ENCODE data around the gene KMT2C. TPM values are rescaled to one million over a fixed set of nuclear protein-coding genes. Genes with fewer than 3 reads are reported as not detected.
"Not testable (repeated sequence)": the region's sequence is repeated elsewhere in the genome, so short reads cannot be mapped to it uniquely, and the experiment has no call there.

The KMT2C gene
- total RNA-seq, 2 experiments from 2014 or later = 95.5 to 102 TPM

- H3K9me3 Mint-ChIP-seq = peaks cover 21% of the 10 kb centered on the region
- peaks cover 72% of the 10 kb centered on the region for H3K36me3 Mint-ChIP-seq
- DNase-seq; ATAC-seq (ENCODE audit: low read depth); H3K27me3 Mint-ChIP-seq; H3K27ac Mint-ChIP-seq; H3K4me3 Mint-ChIP-seq; POLR2A ChIA-PET; H3K4me1 Mint-ChIP-seq: not testable (repeated sequence)
These were observed 84.1 kb downstream of the KMT2C start for GRCh38 chr7:152351747-152352146.

- Mint-ChIP-seq H3K4me1 (peaks cover 5% of the 10 kb centered on the region), H3K27me3 (no peaks in the 10 kb centered on the region), H3K27ac (no peak overlapping the region), H3K9me3 (peaks cover 21% of the 10 kb centered on the region), H3K36me3 (peaks cover 74% of the 10 kb centered on the region), H3K4me3 (no peak overlapping the region)
- no peak for DNase-seq
- no peak for ATAC-seq (ENCODE audit: low read depth)
- POLR2A ChIA-PET = no interaction called here
These were observed 84.6 kb downstream of the KMT2C start for GRCh38 chr7:152351168-152351567.

GRCh38 chr7:152347888-152348287 is 87.9 kb downstream of the KMT2C start:
- H3K27ac Mint-ChIP-seq = no peak overlapping the region
- peaks cover 47% of the 10 kb centered on the region for H3K36me3 Mint-ChIP-seq
- no peak for DNase-seq
- H3K27me3 Mint-ChIP-seq = no peaks in the 10 kb centered on the region
- ATAC-seq (ENCODE audit: low read depth) = no peak
- peaks cover 9% of the 10 kb centered on the region for H3K4me1 Mint-ChIP-seq
- POLR2A ChIA-PET = no interaction called here
- no peak overlapping the region for H3K4me3 Mint-ChIP-seq
- peaks cover 18% of the 10 kb centered on the region for H3K9me3 Mint-ChIP-seq

- DNase-seq (no peak), ATAC-seq (ENCODE audit: low read depth) (no peak)
- H3K4me3 Mint-ChIP-seq = no peak overlapping the region
- no peak overlapping the region for H3K27ac Mint-ChIP-seq
- POLR2A ChIA-PET = no interaction called here
- H3K36me3 Mint-ChIP-seq = peaks cover 23% of the 10 kb centered on the region
- H3K4me1 Mint-ChIP-seq = peaks cover 6% of the 10 kb centered on the region
- no peaks in the 10 kb centered on the region for H3K27me3 Mint-ChIP-seq
- H3K9me3 Mint-ChIP-seq = peaks cover 11% of the 10 kb centered on the region
These were observed 91.5 kb downstream of the KMT2C start for GRCh38 chr7:152344253-152344652.

- POLR2A ChIA-PET = no interaction called here
- peaks cover 10% of the 10 kb centered on the region for H3K36me3 Mint-ChIP-seq
- H3K9me3 Mint-ChIP-seq = peaks cover 3% of the 10 kb centered on the region
- H3K4me1 Mint-ChIP-seq = peaks cover 10% of the 10 kb centered on the region
- DNase-seq (no peak), ATAC-seq (ENCODE audit: low read depth) (no peak)
- no peak overlapping the region for H3K27ac Mint-ChIP-seq
- H3K4me3 Mint-ChIP-seq = no peak overlapping the region
- H3K27me3 Mint-ChIP-seq = no peaks in the 10 kb centered on the region
These were observed 93.0 kb downstream of the KMT2C start for GRCh38 chr7:152342796-152343195.

- POLR2A ChIA-PET = no interaction called here
- DNase-seq = no peak
- Mint-ChIP-seq H3K36me3 (peaks cover 5% of the 10 kb centered on the region), H3K9me3 (no peaks in the 10 kb centered on the region), H3K4me1 (peaks cover 14% of the 10 kb centered on the region), H3K4me3 (no peak overlapping the region), H3K27ac (no peak overlapping the region), H3K27me3 (no peaks in the 10 kb centered on the region)
- ATAC-seq (ENCODE audit: low read depth) = no peak
These were observed 93.9 kb downstream of the KMT2C start for GRCh38 chr7:152341914-152342236.

GRCh38 chr7:152341039-152341913 is 94.5 kb downstream of the KMT2C start:
- no peaks in the 10 kb centered on the region for H3K27me3 Mint-ChIP-seq
- ATAC-seq (ENCODE audit: low read depth) = no peak
- no peak for DNase-seq
- peaks cover 20% of the 10 kb centered on the region for H3K4me1 Mint-ChIP-seq
- H3K27ac Mint-ChIP-seq = no peak overlapping the region
- H3K4me3 Mint-ChIP-seq = no peak overlapping the region
- H3K9me3 Mint-ChIP-seq = no peaks in the 10 kb centered on the region
- POLR2A ChIA-PET = no interaction called here
- H3K36me3 Mint-ChIP-seq = peaks cover 2% of the 10 kb centered on the region

GRCh38 chr7:152340161-152340560 is 95.6 kb downstream of the KMT2C start:
- POLR2A ChIA-PET = no interaction called here

GRCh38 chr7:152338561-152338960 is 97.2 kb downstream of the KMT2C start:
- H3K27ac Mint-ChIP-seq = no peak overlapping the region
- H3K4me3 Mint-ChIP-seq = no peak overlapping the region
- H3K4me1 Mint-ChIP-seq = peaks cover 29% of the 10 kb centered on the region
- H3K27me3 Mint-ChIP-seq = no peaks in the 10 kb centered on the region
- H3K9me3 Mint-ChIP-seq = no peaks in the 10 kb centered on the region
- no peak for DNase-seq
- ATAC-seq (ENCODE audit: low read depth) = no peak
- H3K36me3 Mint-ChIP-seq = no peaks in the 10 kb centered on the region
- POLR2A ChIA-PET = no interaction called here

More at GRCh38 chr7:152340161-152340560, 95.6 kb downstream of the KMT2C start:
- Mint-ChIP-seq H3K36me3 (no peaks in the 10 kb centered on the region), H3K4me1 (peaks cover 28% of the 10 kb centered on the region), H3K27me3 (no peaks in the 10 kb centered on the region), H3K27ac (no peak overlapping the region), H3K4me3 (no peak overlapping the region), H3K9me3 (no peaks in the 10 kb centered on the region)
- DNase-seq (no peak), ATAC-seq (ENCODE audit: low read depth) (no peak)

GRCh38 chr7:152336754-152337368 is 98.9 kb downstream of the KMT2C start:
- Mint-ChIP-seq H3K27me3 (no peaks in the 10 kb centered on the region), H3K9me3 (no peaks in the 10 kb centered on the region), H3K4me1 (peaks cover 28% of the 10 kb centered on the region), H3K27ac (no peak overlapping the region), H3K36me3 (peaks cover 4% of the 10 kb centered on the region), H3K4me3 (peak overlapping the region; percentile 69)
- POLR2A ChIA-PET = interaction anchor here (0.6 kb wide), 1 partner anchor 107 kb away, joined by 4 read pairs; no protein-coding TSS in a partner anchor
- peak; percentile 31 for DNase-seq
- peak; percentile 73 for ATAC-seq (ENCODE audit: low read depth)

- Mint-ChIP-seq H3K4me3 (peak overlapping the region; percentile 69), H3K9me3 (no peaks in the 10 kb centered on the region), H3K4me1 (peaks cover 28% of the 10 kb centered on the region), H3K27me3 (no peaks in the 10 kb centered on the region), H3K36me3 (peaks cover 4% of the 10 kb centered on the region), H3K27ac (peak overlapping the region; percentile 77)
- DNase-seq (no peak), ATAC-seq (ENCODE audit: low read depth) (peak; percentile 64)
- POLR2A ChIA-PET = interaction anchor here (0.6 kb wide), 1 partner anchor 776 kb away, joined by 5 read pairs; no protein-coding TSS in a partner anchor
These were observed 99.8 kb downstream of the KMT2C start for GRCh38 chr7:152335900-152336571.

GRCh38 chr7:152333134-152333533 is 102.7 kb downstream of the KMT2C start:
- peaks cover 22% of the 10 kb centered on the region for H3K36me3 Mint-ChIP-seq
- ATAC-seq (ENCODE audit: low read depth) = no peak
- POLR2A ChIA-PET = no interaction called here

GRCh38 chr7:152330827-152331226 is 105.0 kb downstream of the KMT2C start:
- H3K27me3 Mint-ChIP-seq = no peaks in the 10 kb centered on the region
- peaks cover 9% of the 10 kb centered on the region for H3K4me1 Mint-ChIP-seq
- POLR2A ChIA-PET = no interaction called here
- H3K27ac Mint-ChIP-seq = no peak overlapping the region
- H3K9me3 Mint-ChIP-seq = no peaks in the 10 kb centered on the region
- no peak overlapping the region for H3K4me3 Mint-ChIP-seq
- H3K36me3 Mint-ChIP-seq = peaks cover 24% of the 10 kb centered on the region
- no peak for ATAC-seq (ENCODE audit: low read depth)
- no peak for DNase-seq

More at GRCh38 chr7:152333134-152333533, 102.7 kb downstream of the KMT2C start:
- H3K27ac Mint-ChIP-seq = no peak overlapping the region
- peaks cover 25% of the 10 kb centered on the region for H3K4me1 Mint-ChIP-seq
- no peak for DNase-seq
- H3K27me3 Mint-ChIP-seq = no peaks in the 10 kb centered on the region
- no peaks in the 10 kb centered on the region for H3K9me3 Mint-ChIP-seq
- H3K4me3 Mint-ChIP-seq = no peak overlapping the region
